CD14-positive monocyte (primary cell): ENCODE data around the gene LTBP1. TPM values are rescaled to one million over a fixed set of nuclear protein-coding genes. Genes with fewer than 3 reads are reported as not detected.

Source experiments
- DNase-seq, 3 donors: peaks; one replicate each; pipeline ENCODE4 v3.0.0-alpha.2; 2011 to 2022
- H2AFZ ChIP-seq: 2 replicates; pipeline ENCODE4 v1.6.0; 2012; ENCODE audit warnings: mild to moderate bottlenecking, low read depth, low read length, inconsistent platforms; ENCODE audit not compliant: insufficient read depth, poor library complexity, severe bottlenecking
- H3K27ac ChIP-seq, 2 donors: 1 replicate in 1 of 2; 2 replicates in 1 of 2; pipeline ENCODE4 v1.5.1; 2012 to 2013; ENCODE audit warnings: low read length in 2 of 2, control low read depth in 1 of 2, inconsistent platforms in 1 of 2, low read depth in 1 of 2, mild to moderate bottlenecking in 1 of 2
- H3K27me3 ChIP-seq, 2 donors: one replicate each; pipeline versions ENCODE4 v1.6.0 to v1.6.1; 2011 to 2013; ENCODE audit warnings: low read length in 2 of 2; ENCODE audit not compliant: control insufficient read depth in 2 of 2, insufficient read depth in 2 of 2
- H3K36me3 ChIP-seq, 2 donors: replicated peaks in 1 of 2; 1 replicate in 1 of 2; 2 replicates in 1 of 2; pipeline versions ENCODE4 v1.5.1 to v1.6.1; 2012 to 2013; ENCODE audit warnings: low read length in 2 of 2, control low read depth in 1 of 2, inconsistent platforms in 1 of 2, mild to moderate bottlenecking in 1 of 2; ENCODE audit not compliant: insufficient read depth in 2 of 2, control insufficient read depth in 1 of 2
- H3K4me1 ChIP-seq, 2 donors: 1 replicate in 1 of 2; 2 replicates in 1 of 2; pipeline versions ENCODE4 v1.5.1 to v1.6.1; 2012 to 2013; ENCODE audit warnings: low read length in 2 of 2, control low read depth in 1 of 2, inconsistent platforms in 1 of 2, mild to moderate bottlenecking in 1 of 2, moderate library complexity in 1 of 2; ENCODE audit not compliant: insufficient read depth in 2 of 2, control insufficient read depth in 1 of 2
- H3K4me2 ChIP-seq: replicated peaks from 2 replicates; pipeline ENCODE3; 2012; ENCODE audit warnings: low read length, moderate library complexity, mild to moderate bottlenecking; ENCODE audit not compliant: poor library complexity, severe bottlenecking; ENCODE audit errors: extremely low read depth
- H3K4me3 ChIP-seq, 3 experiments: fragments of 200-600 bp in 1 of 3; sonication (generic) in 1 of 3; replicated peaks in 1 of 3; 1 replicate in 2 of 3; 2 replicates in 1 of 3; pipeline ENCODE4 v1.5.1; 2011 to 2013; ENCODE audit warnings: low read length in 3 of 3, mild to moderate bottlenecking in 3 of 3, control low read depth in 2 of 3, low read depth in 2 of 3, inconsistent platforms in 1 of 3, moderate library complexity in 1 of 3
- H3K79me2 ChIP-seq: 2 replicates; pipeline ENCODE4 v1.6.0; 2012; ENCODE audit warnings: mild to moderate bottlenecking, control low read depth, inconsistent platforms, low read length, moderate library complexity; ENCODE audit not compliant: insufficient read depth
- H3K9ac ChIP-seq: 2 replicates; pipeline ENCODE4 v1.6.0; 2017; ENCODE audit warnings: low read length, mild to moderate bottlenecking; ENCODE audit not compliant: insufficient read depth, poor library complexity, severe bottlenecking
- H3K9me3 ChIP-seq, 2 donors: replicated peaks in 1 of 2; 1 replicate in 1 of 2; 2 replicates in 1 of 2; pipeline versions ENCODE4 v1.5.1 to v1.6.1; 2012 to 2013; ENCODE audit warnings: low read length in 2 of 2, control low read depth in 1 of 2; ENCODE audit not compliant: control insufficient read depth in 1 of 2, insufficient read depth in 1 of 2
- H4K20me1 ChIP-seq: 2 replicates; pipeline ENCODE4 v1.6.0; 2012; ENCODE audit warnings: mild to moderate bottlenecking, low read length, control low read depth, moderate library complexity; ENCODE audit not compliant: insufficient read depth
- H3K27ac Mint-ChIP-seq, 7 donors: one replicate each; pipeline ENCODE4 v1.8.0; 2020; ENCODE audit warnings: mild to moderate bottlenecking in 7 of 7, mixed read lengths in 7 of 7, moderate library complexity in 6 of 7, inconsistent platforms in 2 of 7
- H3K27me3 Mint-ChIP-seq, 3 donors: one replicate each; pipeline ENCODE4 v1.8.0; 2021 to 2022; ENCODE audit warnings: low read depth in 3 of 3, mild to moderate bottlenecking in 3 of 3, mixed read lengths in 3 of 3, moderate library complexity in 3 of 3, inconsistent platforms in 1 of 3
- H3K36me3 Mint-ChIP-seq, 2 donors: one replicate each; pipeline ENCODE4 v1.8.0; 2020; ENCODE audit warnings: mixed read lengths in 2 of 2, inconsistent platforms in 1 of 2, mild to moderate bottlenecking in 1 of 2
- H3K4me1 Mint-ChIP-seq: one replicate; pipeline ENCODE4 v1.8.0; 2020; ENCODE audit warnings: mild to moderate bottlenecking, mixed read lengths
- H3K4me3 Mint-ChIP-seq, 2 donors: one replicate each; pipeline ENCODE4 v1.8.0; 2020; ENCODE audit warnings: mild to moderate bottlenecking in 2 of 2, mixed read lengths in 2 of 2, moderate library complexity in 1 of 2
- H3K9me3 Mint-ChIP-seq, 7 donors: one replicate each; pipeline ENCODE4 v1.8.0; 2020 to 2022; ENCODE audit warnings: mixed read lengths in 7 of 7, mild to moderate bottlenecking in 6 of 7, moderate library complexity in 6 of 7, inconsistent platforms in 2 of 7
- CTCF ChIP-seq: fragments of 200-600 bp; IDR thresholded peaks from one replicate; pipeline ENCODE4 v1.8.0; 2022; ENCODE audit warnings: antibody characterized with exemption, mild to moderate bottlenecking
- WGBS: methylation state at CpG from one replicate; pipeline ENCODE4 v1.1.5; 2013; ENCODE audit warnings: missing lambda C conversion rate; ENCODE audit not compliant: insufficient coverage; 5-methylcytosine and 5-hydroxymethylcytosine counted together
- intact Hi-C, 2 donors: fragments of 100-400 bp; cut with micrococcal nuclease; formaldehyde crosslinking; loops; one replicate each; pipeline versions ENCODE4 v1.15.0 to v1.15.1; 2023
- polyA plus RNA-seq, 3 donors: library from polyadenylated mRNA; depleted of rRNA in 1 of 3; unstranded in 2 of 3; stranded (reverse) in 1 of 3; fragments of 300-500 nt in 2 of 3; fragments of >200 nt in 1 of 3; fragmentation: Illumina TruSeq in 2 of 3; gene quantifications; 1 replicate in 2 of 3; 2 replicates in 1 of 3; pipeline ENCODE4 v1.2.3, GENCODE V29; 2012 to 2021

LTBP1 gene
- polyA plus RNA-seq, 3 donors: 0.18 to 0.24 TPM; not detected in 1

GRCh38 chr2:33425586-33426031, 478.9 kb downstream of the LTBP1 start:
- Mint-ChIP-seq H3K4me3 (no peak overlapping the region), H3K4me1 (no peaks in the 10 kb centered on the region), H3K36me3 (no peaks in the 10 kb centered on the region), H3K27me3 (peaks cover 0 to 5% (median 0%) of the 10 kb centered on the region in 3 donors), H3K27ac (no peak overlapping the region), H3K9me3 (peaks cover 0 to 4% (median 2%) of the 10 kb centered on the region in 7 donors)
- no peaks in the 10 kb centered on the region for H3K27me3 ChIP-seq
- intact Hi-C loops: no loop called here
- no peak overlapping the region for H3K27ac ChIP-seq
- no peaks in the 10 kb centered on the region for H4K20me1 ChIP-seq
- H3K9me3 ChIP-seq: no peaks in the 10 kb centered on the region
- no CpG with 5 or more reads among the region's 1 CpG for WGBS
- H3K4me1 ChIP-seq: no peaks in the 10 kb centered on the region
- no peak for TF ChIP-seq CTCF
- no peak overlapping the region for H3K9ac ChIP-seq
- no peak overlapping the region for H3K4me2 ChIP-seq
- H3K36me3 ChIP-seq: no peaks in the 10 kb centered on the region
- no peak for DNase-seq
- H3K4me3 ChIP-seq: no peak overlapping the region
- no peaks in the 10 kb centered on the region for H3K79me2 ChIP-seq
- no peak overlapping the region for H2AFZ ChIP-seq

GRCh38 chr2:33426666-33427231, 480.0 kb downstream of the LTBP1 start:
- Histone ChIP-seq H3K27ac (no peak overlapping the region), H3K36me3 (no peaks in the 10 kb centered on the region), H3K9me3 (no peaks in the 10 kb centered on the region), H3K4me3 (no peak overlapping the region), H2AFZ (no peak overlapping the region), H4K20me1 (no peaks in the 10 kb centered on the region), H3K27me3 (no peaks in the 10 kb centered on the region), H3K4me1 (no peaks in the 10 kb centered on the region), H3K4me2 (no peak overlapping the region), H3K9ac (no peak overlapping the region), H3K79me2 (no peaks in the 10 kb centered on the region)
- Mint-ChIP-seq H3K27ac (peak overlapping the region in 1 of 7 donors; percentile 63), H3K4me1 (no peaks in the 10 kb centered on the region), H3K4me3 (no peak overlapping the region), H3K27me3 (peaks cover 0 to 3% (median 0%) of the 10 kb centered on the region in 3 donors), H3K36me3 (no peaks in the 10 kb centered on the region), H3K9me3 (peaks cover 0 to 4% (median 2%) of the 10 kb centered on the region in 7 donors)
- intact Hi-C loops: no loop called here
- no CpG with 5 or more reads among the region's 3 CpGs for WGBS
- DNase-seq: no peak
- TF ChIP-seq CTCF: no peak
